NCI-H748 treated with DMSO at 0.1 percent for 48 hours (cell line): ENCODE measurements around the gene CCL13.

Experiments
- DNase-seq: peaks from one replicate; lab custom pipeline; 2025; lab: John Stamatoyannopoulos, UW

CCL13 gene

DNA sequence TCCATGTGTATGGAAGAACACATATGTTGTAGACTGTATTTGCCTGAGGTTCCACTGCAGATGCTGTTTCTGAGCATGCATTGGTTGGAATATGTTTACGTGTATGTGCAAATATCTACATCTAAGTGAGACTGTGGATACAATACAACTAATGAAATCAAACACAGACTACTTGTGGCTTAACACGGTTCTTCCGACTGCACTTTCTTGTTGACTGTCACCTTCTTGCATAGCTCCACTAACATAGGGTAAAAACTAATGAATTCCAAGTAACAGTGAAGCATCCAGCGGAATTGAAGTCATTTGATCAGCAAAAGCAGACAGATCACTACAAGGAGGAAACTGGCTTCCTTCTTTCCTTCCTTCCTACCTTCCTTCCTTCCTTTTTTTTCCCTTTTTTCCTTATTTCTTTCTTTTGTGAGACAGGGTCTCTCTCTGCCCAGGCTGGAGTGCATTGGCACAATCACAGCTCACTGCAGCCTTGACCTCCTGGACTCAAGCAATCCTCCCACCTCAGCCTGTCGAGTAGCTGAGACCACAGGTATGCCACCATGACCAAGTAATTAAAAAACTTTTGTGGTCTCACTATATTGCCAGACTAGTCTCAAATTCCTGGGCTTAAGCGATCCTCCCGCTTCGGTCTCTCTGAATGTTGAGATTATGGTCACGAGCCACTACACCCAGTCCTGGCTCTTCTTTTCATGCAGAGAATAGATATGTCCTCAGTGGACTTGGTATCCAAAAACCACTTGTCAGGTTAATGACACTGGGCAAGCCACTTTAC lies 28.7 kb downstream of the CCL13 start:
- DNase-seq: no peak

DNA sequence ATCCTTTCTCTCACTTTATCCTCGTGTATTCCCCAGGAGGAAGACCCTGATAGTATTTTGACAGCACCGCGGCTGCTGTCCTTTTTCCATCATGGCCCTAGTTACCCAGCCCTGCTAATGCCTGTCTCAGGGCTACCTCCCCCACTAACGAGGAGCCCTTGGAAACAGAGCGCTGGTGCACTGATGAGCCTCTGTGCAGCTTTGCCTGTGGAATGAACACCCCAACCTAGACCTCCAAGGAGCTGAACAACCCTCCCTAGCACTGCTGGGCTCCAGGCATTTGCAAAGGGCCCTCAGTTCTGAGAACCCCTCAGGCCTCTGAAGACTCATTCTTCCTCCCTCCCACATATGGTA lies 30.0 kb downstream of the CCL13 start:
- no peak for DNase-seq

DNA sequence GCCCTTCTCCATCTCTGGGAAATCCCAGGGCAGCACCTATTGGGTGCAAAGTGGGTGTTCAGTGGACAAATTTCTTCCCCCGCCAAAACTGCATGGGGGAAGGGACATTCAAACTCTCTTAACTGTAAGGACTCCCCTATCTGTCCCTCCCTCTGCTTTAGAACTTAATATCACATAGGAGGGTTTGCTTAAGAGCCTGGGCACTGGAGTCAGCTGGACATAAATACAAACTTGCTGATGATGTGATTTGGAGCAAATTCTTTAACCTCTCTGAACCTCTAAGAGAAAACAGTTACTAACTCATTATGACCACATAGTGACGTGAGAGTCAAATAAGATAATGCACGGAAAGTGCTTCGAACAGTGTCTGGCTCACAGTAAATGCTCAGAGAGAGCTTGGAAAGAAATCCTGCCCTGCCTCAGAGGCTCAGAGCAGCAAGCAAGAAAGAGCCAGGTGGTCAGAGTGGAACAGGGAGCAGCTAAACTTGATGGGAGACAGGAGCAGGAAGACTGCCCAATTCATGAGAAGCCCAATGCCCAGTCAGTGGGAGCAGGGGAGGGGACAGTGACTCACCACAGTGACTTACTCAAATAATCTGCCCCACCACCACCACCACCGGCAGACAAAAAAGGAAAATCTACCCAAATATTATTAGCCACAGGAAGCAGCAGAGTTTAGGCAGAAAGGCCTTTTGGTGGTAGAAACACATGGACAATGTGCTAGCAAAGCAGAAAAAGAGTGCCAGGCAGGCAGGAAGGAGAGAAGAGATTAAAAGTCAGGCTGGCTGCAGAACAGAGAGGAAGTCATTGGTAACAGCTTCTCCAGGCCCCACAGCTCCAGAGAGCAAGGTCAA lies 30.6 kb downstream of the CCL13 start:
- no peak for DNase-seq

DNA sequence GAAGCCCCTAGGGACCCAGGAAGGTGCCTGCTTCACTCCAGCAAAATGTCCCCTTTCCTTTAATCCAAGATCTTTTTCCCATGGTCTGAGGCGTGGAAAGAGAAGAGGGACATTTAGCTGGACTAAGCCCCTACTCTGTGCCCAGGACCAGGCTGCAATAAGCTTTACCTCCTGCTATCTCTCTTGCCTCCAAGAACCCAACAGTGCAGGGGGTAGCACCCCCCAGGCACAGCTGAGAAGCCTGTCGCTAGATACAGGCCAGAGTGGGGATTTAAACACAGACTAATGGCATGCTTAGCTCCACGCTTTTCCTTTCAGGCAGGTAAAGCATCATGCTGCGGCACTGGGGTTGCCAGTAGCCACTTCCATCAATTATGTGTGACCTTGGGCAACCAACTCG lies 31.3 kb downstream of the CCL13 start:
- no peak for DNase-seq

DNA sequence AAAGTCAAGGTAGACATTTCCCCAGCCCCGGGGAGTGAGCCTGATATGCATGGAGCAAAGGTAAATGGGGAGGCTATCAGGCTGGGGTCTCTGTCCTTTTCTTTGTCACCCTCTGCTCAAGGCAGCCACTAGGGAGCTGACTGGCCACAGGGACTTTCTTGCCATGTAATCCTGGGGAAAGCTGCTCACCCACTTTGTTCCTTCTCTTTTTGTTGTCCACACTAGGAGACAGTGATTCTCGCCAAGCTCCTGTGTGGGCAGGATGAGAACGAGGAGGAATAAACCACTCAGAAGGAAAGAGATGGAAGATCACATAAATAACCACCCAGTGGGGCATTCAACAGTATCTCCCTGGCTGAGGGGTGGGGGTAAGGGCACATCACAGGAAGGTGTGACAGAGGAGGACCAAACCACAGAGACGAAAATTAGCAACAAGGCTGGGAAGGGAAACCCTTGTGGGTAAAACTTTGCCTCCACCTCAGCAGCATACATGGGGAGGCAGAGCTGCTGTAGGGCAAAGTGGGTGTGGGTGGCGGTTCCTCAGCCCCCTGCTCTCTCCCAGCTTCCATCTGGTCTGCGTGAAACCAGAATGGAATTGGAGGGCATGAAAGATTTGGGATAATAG lies 33.0 kb downstream of the CCL13 start:
- no peak for DNase-seq

DNA sequence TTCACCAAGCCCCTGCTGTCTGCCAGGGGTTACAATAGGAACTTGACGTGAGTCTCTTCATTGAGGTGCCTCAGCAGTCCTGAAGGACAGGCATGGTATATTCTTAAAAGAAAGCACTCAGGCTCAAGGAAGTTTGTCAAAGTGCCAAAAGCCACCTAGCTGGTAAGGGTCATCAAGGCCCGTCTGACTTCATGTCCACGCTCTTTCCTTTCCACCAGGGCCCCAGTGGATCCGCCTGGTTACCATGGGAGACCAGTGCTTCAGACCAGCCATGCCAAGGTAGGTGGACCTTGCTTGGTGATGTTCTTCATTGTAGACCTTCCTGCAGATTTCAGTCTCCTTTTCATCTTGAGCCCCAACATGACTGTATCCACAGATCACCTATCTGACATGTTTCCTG lies 34.4 kb downstream of the CCL13 start:
- DNase-seq: no peak

DNA sequence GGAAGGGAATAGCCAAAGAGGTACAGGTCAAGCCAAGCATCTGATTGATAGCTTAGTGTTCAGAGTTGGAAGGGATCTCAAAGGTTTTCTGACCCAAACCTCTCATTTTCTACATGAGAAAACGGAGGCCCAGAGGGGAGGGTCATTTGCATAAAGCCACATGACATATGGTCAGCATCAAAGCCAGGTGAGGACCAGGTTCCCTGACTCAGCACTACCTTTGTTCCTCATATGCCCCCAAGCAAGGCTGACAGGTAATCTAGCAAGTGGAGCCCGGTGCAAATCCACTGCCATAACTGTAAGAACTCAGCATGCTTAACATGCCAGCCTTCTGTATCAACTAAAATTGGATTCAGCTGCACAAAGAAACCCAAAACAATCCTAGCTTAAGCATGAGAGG lies 35.0 kb downstream of the CCL13 start:
- DNase-seq: no peak

DNA sequence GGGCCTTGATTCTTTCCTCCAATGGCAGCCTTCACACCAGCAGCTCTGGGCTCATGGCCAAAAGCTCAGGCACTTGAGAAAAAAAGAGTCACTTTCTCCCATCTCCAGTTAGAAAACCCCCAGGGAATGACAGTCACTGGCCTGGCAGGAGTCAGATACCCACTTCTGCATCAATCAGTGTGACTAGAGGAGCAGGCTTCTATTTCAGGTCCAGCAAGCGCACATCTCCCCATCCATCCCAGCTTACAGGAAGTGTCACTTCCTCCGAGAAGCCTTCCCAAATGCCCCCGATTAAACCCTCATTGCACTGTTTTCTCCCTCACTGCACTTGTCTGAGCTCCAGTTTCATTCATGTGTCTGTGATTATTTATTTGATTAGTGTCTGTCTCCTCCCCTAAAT lies 37.1 kb downstream of the CCL13 start:
- DNase-seq: no peak

DNA sequence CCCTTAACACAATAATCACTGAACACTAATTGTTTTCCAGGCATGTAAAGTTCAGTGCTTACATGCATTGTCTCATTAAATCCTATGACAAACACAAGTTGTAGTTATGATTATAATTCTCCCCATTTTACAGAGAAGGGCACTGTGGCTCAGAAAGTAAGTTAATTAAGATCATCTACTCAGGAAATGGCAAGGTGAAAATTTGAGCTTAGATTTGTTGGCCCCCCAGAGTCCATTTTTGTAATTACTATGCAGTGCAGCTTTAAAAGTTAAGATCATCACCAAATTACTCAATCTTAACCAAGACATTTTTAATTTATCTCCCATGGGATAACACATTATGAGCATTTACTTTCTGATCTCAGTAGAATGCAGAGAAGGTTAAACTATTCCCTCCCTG lies 41.0 kb downstream of the CCL13 start:
- no peak for DNase-seq

DNA sequence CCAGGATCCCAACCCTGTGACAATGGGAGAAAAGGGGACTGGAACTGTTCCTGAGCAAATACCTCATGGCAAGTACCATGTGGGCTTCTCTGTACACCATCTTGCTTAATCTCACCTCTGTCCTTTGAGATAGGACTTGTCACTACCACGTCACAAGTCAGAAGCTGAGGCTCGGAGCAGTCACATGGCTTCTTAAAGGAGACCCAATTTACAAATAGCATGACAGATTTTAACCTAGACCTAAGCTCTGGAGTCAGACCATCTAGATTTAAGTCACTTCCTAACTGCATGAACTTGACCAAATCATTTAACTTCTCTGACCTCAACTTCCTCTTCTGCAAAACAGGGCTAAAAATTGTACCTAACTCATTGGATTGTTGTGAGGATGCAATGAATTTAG lies 42.7 kb downstream of the CCL13 start:
- no peak for DNase-seq

DNA sequence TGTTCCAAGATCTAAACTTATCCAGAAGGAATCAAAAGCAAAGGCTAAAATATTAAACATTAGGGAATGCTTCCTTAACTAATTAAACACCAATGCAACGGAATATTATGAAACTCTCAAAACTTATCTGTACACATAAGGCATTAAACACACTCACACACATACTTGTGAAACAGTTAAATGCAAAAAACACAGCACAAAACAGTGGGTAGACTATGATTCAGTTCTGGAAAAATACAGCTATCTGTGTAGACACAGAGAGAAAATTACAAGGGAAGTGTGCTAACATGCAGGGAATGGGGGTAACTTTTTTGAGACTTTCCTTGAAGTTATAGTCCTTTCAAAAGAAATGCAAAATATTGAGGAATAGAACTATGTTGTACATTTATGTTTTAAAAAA lies 43.4 kb downstream of the CCL13 start:
- DNase-seq: no peak

DNA sequence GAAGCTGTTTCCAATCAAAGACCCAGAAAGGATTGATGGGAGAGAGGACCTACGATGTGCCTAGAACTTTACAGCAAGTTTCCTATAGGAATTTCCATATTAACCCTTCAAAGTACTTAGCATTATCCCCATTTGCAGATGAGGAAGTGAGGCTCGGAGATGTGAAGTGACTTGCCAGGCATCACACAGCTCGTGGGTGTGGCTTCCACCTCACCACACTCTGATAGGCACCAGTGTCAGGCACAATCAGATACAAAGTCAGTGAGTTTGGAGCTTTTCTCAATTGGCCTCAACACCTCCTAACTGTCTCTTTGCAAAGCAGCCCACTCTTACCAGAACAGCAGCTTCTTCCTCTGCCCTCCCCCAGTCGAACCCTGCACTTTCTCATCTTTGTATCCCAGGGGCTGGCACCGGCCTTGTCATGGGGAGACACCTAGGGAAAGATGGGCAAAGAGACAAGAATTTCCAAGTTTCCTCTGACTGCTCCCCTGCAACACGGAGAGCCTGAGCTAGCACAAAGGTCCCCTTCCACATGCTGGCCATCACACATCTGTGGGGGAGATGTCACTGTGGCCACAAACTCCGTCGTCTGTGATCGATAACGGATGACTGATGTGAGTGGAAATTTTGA lies 44.1 kb downstream of the CCL13 start:
- no peak for DNase-seq

DNA sequence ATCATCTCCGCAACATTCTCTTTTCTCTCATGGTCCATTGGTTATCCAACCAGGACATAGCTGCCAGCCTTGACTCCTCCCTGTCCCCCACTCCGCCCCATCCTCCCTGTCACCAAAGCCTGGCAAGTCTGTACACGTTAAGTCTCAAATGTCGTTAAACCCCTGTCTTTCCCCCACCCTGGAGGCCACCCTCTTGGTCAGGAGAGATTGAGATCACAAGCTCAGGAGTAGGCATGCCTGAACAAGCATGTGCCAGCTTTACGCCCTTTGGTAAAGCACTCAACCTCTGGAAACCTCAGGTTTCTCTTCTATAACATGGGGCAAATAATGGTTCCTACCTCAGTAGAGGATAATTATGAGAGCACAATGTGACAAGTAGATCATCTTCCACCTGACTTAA lies 44.9 kb downstream of the CCL13 start:
- DNase-seq: no peak

DNA sequence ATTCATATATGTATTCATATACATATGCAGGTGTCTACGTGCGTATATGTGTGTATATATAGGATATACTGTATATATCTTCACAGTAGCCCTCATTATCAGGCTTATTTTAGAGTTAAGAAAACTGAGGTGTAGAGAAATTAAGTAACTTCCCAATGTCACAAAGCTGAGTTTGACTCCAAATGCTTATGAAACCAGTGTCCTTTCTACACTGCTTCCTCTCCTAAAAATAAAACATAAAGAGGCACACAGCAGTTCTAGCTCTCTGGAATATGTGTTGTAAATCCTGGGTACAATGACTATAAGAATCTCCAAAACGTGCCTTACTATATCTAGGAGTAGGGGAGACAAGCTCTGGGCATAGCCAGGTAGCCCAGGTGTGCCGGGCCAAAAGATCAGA lies 46.7 kb downstream of the CCL13 start:
- no peak for DNase-seq

DNA sequence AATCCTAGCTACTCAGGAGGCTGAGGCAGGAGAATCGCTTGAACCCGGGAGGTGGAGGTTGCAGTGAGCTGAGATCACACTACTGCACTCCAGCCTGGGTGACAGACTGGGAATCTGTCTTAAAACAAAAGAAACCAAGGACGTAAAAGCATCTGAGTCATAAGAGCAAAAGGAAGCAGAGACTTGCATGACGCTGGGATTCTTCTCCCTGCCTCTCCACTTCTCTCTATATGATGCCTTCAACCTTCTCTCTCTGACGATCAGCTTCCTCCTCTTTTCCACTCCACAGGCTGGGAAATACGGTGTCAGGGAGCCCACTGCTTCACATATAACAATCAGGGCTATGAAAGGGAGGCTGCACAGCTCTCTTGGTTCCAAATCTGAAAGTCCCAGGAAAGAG lies 49.9 kb downstream of the CCL13 start:
- no peak for DNase-seq
